Measurements from ENCODE around the gene RABEP2. TPM values are rescaled to one million over a fixed set of nuclear protein-coding genes. Genes with fewer than 3 reads are reported as not detected.
"Not testable (repeated sequence)": the region's sequence is repeated elsewhere in the genome, so short reads cannot be mapped to it uniquely, and the experiment has no call there.

Gene RABEP2
- total and polyA plus RNA-seq, 8 donors = 11.5 to 66.1 (median 15.4) TPM

GRCh38 chr16:28895609-28896008, 29.4 kb downstream of the RABEP2 start:
- no peaks in the 10 kb centered on the region for H3K27me3 ChIP-seq
- WGBS, 2 donors = 83 to 84% methylated on average over 4 of the region's 4 CpGs
- no peaks in the 10 kb centered on the region for H3K36me3 ChIP-seq
- intact Hi-C loops (cut with DNase I) = no loop called here
- no peak for FAIRE-seq
- H3K9me3 ChIP-seq = no peaks in the 10 kb centered on the region
- TF ChIP-seq CTCF (IDR thresholded peaks at IDR 0.05) = no peak
- no peak overlapping the region for H3K4me3 ChIP-seq
- no peaks in the 10 kb centered on the region for H3K4me1 ChIP-seq
- no peak overlapping the region for H3K27ac ChIP-seq
- DNase-seq = no peak
- ATAC-seq = no peak

DNA sequence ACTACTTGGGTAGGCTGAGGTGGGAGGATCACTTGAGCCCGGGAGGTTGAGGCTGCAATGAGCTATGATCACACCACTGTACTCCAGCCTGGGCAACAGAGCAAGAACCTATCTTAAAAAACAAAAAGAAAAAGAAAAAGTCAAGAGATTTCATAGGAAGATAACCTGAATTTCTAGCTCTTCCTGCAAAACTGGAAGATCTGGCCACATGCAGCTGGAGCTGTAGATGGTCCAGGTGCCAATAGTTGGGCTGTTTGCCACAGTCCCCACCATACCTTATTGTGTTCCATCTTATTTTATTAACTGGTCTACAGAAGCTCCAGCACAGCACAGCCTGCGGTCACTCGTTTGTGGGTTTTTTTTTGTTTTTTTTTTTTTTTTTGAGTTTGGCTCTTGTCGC, 31.7 kb downstream of the RABEP2 start:
- H3K36me3 ChIP-seq = no peaks in the 10 kb centered on the region
- no peaks in the 10 kb centered on the region for H3K9me3 ChIP-seq
- H3K4me3 ChIP-seq = no peak overlapping the region
- ATAC-seq (no peak), DNase-seq (no peak), FAIRE-seq (no peak)
- no peaks in the 10 kb centered on the region for H3K4me1 ChIP-seq
- TF ChIP-seq CTCF (IDR thresholded peaks at IDR 0.05) = no peak
- WGBS, 2 donors = 87 to 93% methylated on average over 4 of the region's 4 CpGs
- intact Hi-C loops (cut with DNase I) = no loop called here
- H3K27me3 ChIP-seq = no peaks in the 10 kb centered on the region
- H3K27ac ChIP-seq = no peak overlapping the region

- Histone ChIP-seq H3K4me1 (no peaks in the 10 kb centered on the region), H3K36me3 (no peaks in the 10 kb centered on the region), H3K4me3 (no peak overlapping the region), H3K27ac (no peak overlapping the region), H3K9me3 (no peaks in the 10 kb centered on the region), H3K27me3 (no peaks in the 10 kb centered on the region)
- intact Hi-C loops (cut with DNase I) = no loop called here
- FAIRE-seq (no peak), DNase-seq (no peak), ATAC-seq (no peak)
- 67% methylated on average over 14 of the region's 14 CpGs for WGBS, 2 donors
- TF ChIP-seq CTCF (IDR thresholded peaks at IDR 0.05) = no peak
Observed at GRCh38 chr16:28891964-28892890, 32.8 kb downstream of the RABEP2 start.

GRCh38 chr16:28890355-28890754, 34.7 kb downstream of the RABEP2 start:
- H3K27ac ChIP-seq; ATAC-seq; H3K4me1 ChIP-seq; H3K27me3 ChIP-seq; FAIRE-seq; H3K4me3 ChIP-seq; H3K9me3 ChIP-seq; intact Hi-C loops (cut with DNase I); H3K36me3 ChIP-seq; DNase-seq: not testable (repeated sequence)
- 84 to 92% methylated on average over 5 of the region's 5 CpGs for WGBS, 2 donors

GRCh38 chr16:28886945-28887344, 38.1 kb downstream of the RABEP2 start:
- H3K36me3 ChIP-seq = no peaks in the 10 kb centered on the region
- no peak overlapping the region for H3K4me3 ChIP-seq
- ATAC-seq = no peak
- H3K9me3 ChIP-seq = no peaks in the 10 kb centered on the region
- no peak for FAIRE-seq
- H3K27me3 ChIP-seq = no peaks in the 10 kb centered on the region
- WGBS, 2 donors = 65 to 74% methylated on average over 10 of the region's 10 CpGs
- no peaks in the 10 kb centered on the region for H3K4me1 ChIP-seq
- no peak for DNase-seq
- no peak for TF ChIP-seq CTCF (IDR thresholded peaks at IDR 0.05)
- intact Hi-C loops (cut with DNase I) = no loop called here
- H3K27ac ChIP-seq = no peak overlapping the region
